Cardiac fibroblast (primary cell): ENCODE measurements around the gene TPBG.
A peak's percentile ranks its signal among the peaks of the same experiment; 100 is the strongest.

Experiments used
- DNase-seq, 2 donors: peaks; one replicate each; pipeline versions ENCODE4 v3.0.0 to v3.0.0-alpha.2; 2010; ENCODE audit warnings: low read depth in 2 of 2
- H3K4me3 ChIP-seq, 2 donors: replicated peaks in 1 of 2; 1 replicate in 1 of 2; 2 replicates in 1 of 2; pipeline ENCODE4 v1.5.1; 2011; ENCODE audit warnings: low read depth in 2 of 2, low read length in 2 of 2, mild to moderate bottlenecking in 2 of 2, moderate library complexity in 1 of 2
- TF ChIP-seq, protein P1 (sequence below): IDR thresholded peaks from one replicate; pipeline ENCODE4 v1.5.1; 2011; ENCODE audit warnings: low read depth, mild to moderate bottlenecking, low read length, inconsistent platforms

Gene TPBG

DNA sequence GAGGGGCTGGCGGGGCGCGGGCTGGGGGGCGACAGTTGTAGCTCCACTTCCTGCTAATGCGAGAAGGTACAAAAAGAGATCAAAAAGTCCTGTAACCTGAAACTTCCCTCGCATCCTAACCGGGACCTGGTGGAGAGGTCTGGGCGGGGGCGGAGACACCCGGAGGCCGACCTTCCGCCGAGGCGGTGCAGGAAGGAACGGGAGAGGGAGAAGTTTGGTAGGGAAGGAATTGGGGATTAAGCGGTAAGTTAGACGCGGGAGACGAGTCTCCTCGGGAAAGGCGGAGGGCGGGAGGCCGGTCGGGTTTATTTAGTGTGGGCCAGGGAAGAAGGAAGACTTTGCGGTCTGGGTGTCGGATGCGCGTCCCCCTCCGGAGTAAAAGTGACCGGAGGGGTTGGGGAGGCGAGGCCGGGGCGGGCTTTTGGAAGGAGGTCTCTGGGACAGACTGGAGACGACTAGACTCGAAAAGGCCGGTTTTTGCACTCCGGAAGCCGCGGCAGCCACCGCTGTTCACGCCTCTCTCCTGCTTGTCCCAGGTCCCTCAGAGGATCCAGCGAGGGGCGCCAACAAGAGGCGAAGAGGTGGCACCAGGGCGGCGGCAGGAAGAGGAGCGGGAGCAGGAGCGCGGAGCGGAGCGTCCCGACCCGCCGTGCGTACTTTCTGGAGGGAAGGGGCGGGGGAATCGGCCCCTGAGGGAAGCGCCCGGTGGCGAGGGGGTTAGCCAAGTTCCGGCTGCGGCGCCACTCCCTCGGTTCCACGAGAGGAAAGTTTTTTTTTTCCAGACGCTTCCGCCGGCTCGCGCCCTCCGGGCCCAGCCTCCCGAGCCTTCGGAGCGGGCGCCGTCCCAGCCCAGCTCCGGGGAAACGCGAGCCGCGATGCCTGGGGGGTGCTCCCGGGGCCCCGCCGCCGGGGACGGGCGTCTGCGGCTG lies 734 bp downstream of the TPBG start:
- peak; percentile 75 to 77 for DNase-seq

DNA sequence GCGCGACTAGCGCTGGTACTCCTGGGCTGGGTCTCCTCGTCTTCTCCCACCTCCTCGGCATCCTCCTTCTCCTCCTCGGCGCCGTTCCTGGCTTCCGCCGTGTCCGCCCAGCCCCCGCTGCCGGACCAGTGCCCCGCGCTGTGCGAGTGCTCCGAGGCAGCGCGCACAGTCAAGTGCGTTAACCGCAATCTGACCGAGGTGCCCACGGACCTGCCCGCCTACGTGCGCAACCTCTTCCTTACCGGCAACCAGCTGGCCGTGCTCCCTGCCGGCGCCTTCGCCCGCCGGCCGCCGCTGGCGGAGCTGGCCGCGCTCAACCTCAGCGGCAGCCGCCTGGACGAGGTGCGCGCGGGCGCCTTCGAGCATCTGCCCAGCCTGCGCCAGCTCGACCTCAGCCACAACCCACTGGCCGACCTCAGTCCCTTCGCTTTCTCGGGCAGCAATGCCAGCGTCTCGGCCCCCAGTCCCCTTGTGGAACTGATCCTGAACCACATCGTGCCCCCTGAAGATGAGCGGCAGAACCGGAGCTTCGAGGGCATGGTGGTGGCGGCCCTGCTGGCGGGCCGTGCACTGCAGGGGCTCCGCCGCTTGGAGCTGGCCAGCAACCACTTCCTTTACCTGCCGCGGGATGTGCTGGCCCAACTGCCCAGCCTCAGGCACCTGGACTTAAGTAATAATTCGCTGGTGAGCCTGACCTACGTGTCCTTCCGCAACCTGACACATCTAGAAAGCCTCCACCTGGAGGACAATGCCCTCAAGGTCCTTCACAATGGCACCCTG lies 1.6 kb downstream of the TPBG start:
- DNase-seq: peak; percentile 44
- TF ChIP-seq, protein P1, sequence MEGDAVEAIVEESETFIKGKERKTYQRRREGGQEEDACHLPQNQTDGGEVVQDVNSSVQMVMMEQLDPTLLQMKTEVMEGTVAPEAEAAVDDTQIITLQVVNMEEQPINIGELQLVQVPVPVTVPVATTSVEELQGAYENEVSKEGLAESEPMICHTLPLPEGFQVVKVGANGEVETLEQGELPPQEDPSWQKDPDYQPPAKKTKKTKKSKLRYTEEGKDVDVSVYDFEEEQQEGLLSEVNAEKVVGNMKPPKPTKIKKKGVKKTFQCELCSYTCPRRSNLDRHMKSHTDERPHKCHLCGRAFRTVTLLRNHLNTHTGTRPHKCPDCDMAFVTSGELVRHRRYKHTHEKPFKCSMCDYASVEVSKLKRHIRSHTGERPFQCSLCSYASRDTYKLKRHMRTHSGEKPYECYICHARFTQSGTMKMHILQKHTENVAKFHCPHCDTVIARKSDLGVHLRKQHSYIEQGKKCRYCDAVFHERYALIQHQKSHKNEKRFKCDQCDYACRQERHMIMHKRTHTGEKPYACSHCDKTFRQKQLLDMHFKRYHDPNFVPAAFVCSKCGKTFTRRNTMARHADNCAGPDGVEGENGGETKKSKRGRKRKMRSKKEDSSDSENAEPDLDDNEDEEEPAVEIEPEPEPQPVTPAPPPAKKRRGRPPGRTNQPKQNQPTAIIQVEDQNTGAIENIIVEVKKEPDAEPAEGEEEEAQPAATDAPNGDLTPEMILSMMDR: peak; percentile 5
- peak overlapping the region; percentile 82 to 92 for H3K4me3 ChIP-seq

More for the DNA sequence above, 734 bp downstream of the TPBG start:
- TF ChIP-seq, protein P1: peak; percentile 1
- H3K4me3 ChIP-seq: peak overlapping the region; percentile 82 to 92

DNA sequence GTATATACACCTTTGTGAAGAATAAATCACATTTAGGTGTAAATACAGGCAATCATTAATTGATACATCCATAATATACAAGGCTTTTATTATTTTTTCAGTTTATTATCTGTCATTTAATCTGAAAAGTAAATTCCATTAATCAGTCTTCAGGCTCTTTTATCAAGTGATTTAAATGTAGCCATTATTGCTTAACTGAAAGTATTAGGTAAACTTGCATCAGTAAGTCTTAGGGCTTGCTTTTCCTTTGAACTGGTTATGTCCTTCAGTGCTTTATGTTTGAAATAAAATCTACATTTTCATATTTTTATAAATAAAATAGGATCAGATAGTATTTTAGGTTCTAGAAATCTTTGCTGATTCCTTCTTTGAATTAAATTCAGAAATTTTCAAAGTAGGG lies 4.1 kb downstream of the TPBG start:
- peak in 1 of 2 donors; percentile 28 for DNase-seq
- H3K4me3 ChIP-seq: no peak overlapping the region
- TF ChIP-seq, protein P1: no peak

DNA sequence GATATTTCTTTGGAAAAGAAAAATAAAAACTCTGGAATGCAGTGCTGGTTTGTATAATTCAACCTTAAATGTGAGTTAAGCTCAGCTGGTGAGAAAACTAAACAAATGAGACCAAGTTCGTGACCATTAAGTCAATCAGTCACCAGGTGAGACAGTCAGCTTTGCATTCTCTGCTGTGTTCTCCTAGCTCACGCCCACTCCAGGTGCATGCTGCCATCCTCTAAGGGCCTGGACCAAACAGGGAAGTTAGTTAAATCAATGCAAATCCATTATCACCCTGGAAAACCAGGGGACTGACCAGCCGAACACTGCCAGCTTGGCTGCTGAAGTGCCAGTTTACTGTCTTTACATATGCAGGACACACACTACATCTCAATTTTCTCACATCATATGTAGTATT lies 7.2 kb downstream of the TPBG start:
- DNase-seq: no peak
- H3K4me3 ChIP-seq: no peak overlapping the region
- TF ChIP-seq, protein P1: no peak

DNA sequence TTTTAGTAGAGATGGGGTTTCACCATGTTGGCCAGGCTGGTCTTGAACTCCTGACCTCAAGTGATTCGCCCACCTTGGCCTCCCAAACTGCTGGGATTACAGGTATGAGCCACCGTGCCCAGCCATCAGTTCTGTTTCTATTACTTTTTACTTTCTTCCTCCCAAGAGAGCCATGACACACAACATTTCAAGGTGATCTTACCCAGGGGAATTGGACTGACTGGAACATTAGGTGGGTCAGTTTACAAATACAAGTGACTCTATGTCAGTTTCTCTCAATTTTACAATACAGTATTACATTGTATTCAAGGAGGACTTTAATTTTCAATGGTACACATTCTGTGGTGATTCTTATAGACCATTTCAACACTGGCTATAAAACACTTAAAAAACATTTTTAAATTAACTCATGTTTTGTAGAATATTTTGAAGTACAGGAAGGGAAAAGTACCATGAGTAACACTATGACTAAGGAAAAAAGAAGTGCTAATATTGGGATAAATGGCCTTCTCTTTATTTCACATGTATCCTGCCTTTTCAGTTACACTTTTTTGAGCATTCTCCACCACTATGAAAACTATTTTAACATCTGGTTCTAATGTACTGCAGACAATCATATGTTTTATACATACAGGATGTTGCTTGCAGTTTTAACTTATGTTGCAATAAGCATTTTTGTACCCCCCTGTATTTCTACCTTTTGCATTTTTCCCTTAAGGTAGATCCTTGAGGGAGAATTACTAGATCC lies 8.4 kb downstream of the TPBG start:
- no peak overlapping the region for H3K4me3 ChIP-seq
- DNase-seq: peak; percentile 12 to 69
- TF ChIP-seq, protein P1: no peak

DNA sequence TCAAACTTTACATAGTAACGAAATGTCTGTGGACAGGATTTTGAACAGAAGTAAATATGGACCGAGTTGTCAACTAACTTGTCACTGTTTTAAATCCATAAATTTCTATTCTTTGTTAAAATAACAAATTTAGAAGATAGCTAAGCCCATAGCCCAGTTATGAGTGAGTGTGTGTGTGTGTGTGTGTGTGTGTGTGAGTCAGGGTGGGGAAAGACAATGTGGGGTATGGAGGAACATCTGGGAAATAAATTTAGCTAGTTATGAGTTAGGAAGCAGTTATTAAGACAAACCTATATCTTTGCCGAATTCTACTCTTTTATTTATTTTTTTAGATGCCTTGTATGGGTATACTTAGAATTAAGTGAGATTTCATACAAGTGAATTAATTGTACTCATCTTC lies 9.0 kb downstream of the TPBG start:
- TF ChIP-seq, protein P1: no peak
- peak in 1 of 2 donors; percentile 54 for DNase-seq
- no peak overlapping the region for H3K4me3 ChIP-seq
